ENCODE results near the gene TTC28.

DNA sequence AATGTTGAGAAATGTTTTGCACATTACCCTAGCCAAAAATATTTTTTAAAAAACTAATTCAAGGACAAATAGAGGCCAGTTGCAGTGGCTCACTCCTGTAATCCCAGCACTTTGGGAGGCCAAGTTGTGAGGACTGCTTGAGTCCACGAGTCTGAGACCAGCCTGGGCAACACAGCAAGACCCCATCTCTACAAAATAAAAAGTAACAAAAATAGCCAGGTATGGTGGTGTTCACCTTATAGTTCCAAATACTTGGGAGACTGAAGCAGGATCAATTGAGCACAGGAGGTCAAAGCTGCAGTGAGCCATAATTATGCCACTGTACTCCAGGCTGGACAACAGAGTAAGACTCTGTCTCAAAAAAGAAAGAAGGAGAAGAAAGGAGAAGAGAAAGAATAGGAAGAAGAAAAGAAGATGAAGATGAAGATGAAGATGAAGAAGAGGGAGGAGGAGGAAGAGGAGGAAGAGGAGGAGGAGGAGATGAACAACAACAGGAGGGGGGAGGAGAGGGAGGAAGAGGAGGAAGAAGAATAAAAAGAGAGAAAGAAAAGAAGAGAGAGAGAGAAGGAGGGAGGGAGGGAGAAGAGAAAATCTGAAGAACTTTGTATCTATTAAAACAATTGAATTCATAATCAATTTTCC is 136.5 kb downstream of the TTC28 start:
- TF ChIP-seq, protein P1, sequence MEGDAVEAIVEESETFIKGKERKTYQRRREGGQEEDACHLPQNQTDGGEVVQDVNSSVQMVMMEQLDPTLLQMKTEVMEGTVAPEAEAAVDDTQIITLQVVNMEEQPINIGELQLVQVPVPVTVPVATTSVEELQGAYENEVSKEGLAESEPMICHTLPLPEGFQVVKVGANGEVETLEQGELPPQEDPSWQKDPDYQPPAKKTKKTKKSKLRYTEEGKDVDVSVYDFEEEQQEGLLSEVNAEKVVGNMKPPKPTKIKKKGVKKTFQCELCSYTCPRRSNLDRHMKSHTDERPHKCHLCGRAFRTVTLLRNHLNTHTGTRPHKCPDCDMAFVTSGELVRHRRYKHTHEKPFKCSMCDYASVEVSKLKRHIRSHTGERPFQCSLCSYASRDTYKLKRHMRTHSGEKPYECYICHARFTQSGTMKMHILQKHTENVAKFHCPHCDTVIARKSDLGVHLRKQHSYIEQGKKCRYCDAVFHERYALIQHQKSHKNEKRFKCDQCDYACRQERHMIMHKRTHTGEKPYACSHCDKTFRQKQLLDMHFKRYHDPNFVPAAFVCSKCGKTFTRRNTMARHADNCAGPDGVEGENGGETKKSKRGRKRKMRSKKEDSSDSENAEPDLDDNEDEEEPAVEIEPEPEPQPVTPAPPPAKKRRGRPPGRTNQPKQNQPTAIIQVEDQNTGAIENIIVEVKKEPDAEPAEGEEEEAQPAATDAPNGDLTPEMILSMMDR (conservative IDR thresholded peaks at IDR 0.05; ENCODE audit: low read length) = no peak
- no peak for TF ChIP-seq EZH2phosphoT487 (IDR thresholded peaks at IDR 0.05; ENCODE audit: borderline replicate concordance)

Data from Loucy (cell line).